K562 (cell line): ENCODE measurements around the gene RANBP3. TPM values are rescaled to one million over a fixed set of nuclear protein-coding genes. Genes with fewer than 3 reads are reported as not detected.
A peak's percentile ranks its signal among the peaks of the same experiment; 100 is the strongest.

Experiments
- HOXB6 ChIP-seq: fragments of 250-450 bp; sonication (Bioruptor Pico); IDR thresholded peaks from 2 replicates; pipeline ENCODE4 v1.5.1; 2022; ENCODE audit warnings: mild to moderate bottlenecking, borderline replicate concordance
- PML ChIP-seq: IDR thresholded peaks from 2 replicates; pipeline ENCODE4 v1.6.1; 2012; ENCODE audit warnings: low read length, inconsistent platforms
- SRSF1 ChIP-seq: fragments of 200-400 bp; formaldehyde crosslinking; IDR thresholded peaks from 2 replicates; pipeline ENCODE4 v1.6.1; 2017; ENCODE audit warnings: mild to moderate bottlenecking, low read depth, low read length, moderate library complexity
- polyA plus RNA-seq, 8 experiments: library from polyadenylated mRNA; depleted of rRNA in 4 of 8; stranded (reverse) in 5 of 8; unstranded in 3 of 8; fragments of >200 nt; fragmentation: Nextera tagmentation in 2 of 8; fragmentation: Illumina TruSeq in 1 of 8; extraction: Ambion mirVana in 2 of 8; extraction: Trizol in 1 of 8; gene quantifications; 2 replicates each; pipeline versions ENCODE4 v1.2.1 to v1.2.3, GENCODE V29; 2011 to 2014; ENCODE audit warnings: inconsistent platforms in 1 of 8, missing spikeins in 1 of 8
- total RNA-seq, 7 experiments: library from RNA; depleted of rRNA in 6 of 7; stranded (reverse); fragments of >200 nt in 6 of 7; fragmentation: Illumina TruSeq in 2 of 7; extraction: Trizol in 2 of 7; gene quantifications; 2 replicates each; pipeline versions ENCODE4 v1.2.1 to v1.2.3, GENCODE V29; 2011 to 2021; ENCODE audit warnings: low replicate concordance in 1 of 7
- TF ChIP-seq, protein P1 (sequence below): fragments of 450-650 bp; IDR thresholded peaks from 2 replicates; pipeline ENCODE4 v1.6.1; 2016; ENCODE audit warnings: mild to moderate bottlenecking, moderate library complexity
- TF ChIP-seq, protein P2 (sequence below): fragments of 150-350 bp; IDR thresholded peaks from 2 replicates; pipeline ENCODE4 v1.6.1; 2014; ENCODE audit warnings: low read depth, mild to moderate bottlenecking, low read length, borderline replicate concordance
- TF ChIP-seq, protein P3 (sequence below): fragments of 450-650 bp; IDR thresholded peaks from 2 replicates; pipeline ENCODE4 v1.7.0; 2016; ENCODE audit warnings: borderline replicate concordance
- TF ChIP-seq, protein P4 (sequence below): IDR thresholded peaks from 2 replicates; pipeline ENCODE4 v1.6.1; 2016; ENCODE audit warnings: missing genetic modification characterization, missing compliant biosample characterization

The RANBP3 gene
- total and polyA plus RNA-seq, 9 of the 15 experiments (the other 6 are each of a cell fraction or from before 2014, with no cell fraction given): 0.90 to 95.1 (median 63.2) TPM

DNA sequence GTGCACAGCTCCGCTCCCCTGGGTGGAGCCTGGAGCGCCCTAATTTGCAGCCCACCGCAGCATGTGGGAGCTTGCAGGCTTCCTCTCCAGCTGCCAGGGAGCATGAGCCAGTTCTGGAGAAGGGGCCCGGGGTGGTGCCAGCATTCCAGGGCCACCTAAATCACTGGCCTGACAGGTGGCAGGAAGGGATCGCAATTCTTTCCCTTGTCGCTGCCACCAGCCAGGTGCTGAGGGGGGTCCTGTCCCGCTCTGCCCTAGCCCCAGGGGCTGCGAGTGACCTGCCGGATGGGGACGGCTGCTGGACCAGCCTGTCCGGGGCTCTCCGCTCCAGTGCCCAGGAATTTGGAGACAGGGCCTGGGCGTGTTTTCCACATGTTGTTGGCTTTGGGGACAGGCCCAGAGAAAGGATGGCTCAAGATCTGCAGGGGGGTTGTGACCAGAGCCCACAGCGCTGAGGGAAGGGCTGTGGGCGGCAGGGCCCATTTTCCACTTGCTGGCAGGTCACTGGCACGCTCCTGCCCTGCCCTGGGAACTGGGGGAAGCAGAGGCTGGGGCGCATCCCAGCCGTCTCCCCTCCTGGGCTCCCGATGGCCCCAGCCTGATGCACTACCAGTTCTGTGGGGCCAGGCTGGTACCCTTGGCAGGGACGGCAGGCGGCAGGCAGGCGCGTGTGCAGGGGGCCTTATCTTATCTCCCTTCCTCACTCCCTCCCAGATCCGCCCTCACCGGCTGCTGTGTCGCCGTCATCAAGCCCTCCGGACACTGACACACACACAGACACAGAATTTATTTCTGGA, 83.8 kb downstream of the RANBP3 start (continued):
- TF ChIP-seq, protein P1, sequence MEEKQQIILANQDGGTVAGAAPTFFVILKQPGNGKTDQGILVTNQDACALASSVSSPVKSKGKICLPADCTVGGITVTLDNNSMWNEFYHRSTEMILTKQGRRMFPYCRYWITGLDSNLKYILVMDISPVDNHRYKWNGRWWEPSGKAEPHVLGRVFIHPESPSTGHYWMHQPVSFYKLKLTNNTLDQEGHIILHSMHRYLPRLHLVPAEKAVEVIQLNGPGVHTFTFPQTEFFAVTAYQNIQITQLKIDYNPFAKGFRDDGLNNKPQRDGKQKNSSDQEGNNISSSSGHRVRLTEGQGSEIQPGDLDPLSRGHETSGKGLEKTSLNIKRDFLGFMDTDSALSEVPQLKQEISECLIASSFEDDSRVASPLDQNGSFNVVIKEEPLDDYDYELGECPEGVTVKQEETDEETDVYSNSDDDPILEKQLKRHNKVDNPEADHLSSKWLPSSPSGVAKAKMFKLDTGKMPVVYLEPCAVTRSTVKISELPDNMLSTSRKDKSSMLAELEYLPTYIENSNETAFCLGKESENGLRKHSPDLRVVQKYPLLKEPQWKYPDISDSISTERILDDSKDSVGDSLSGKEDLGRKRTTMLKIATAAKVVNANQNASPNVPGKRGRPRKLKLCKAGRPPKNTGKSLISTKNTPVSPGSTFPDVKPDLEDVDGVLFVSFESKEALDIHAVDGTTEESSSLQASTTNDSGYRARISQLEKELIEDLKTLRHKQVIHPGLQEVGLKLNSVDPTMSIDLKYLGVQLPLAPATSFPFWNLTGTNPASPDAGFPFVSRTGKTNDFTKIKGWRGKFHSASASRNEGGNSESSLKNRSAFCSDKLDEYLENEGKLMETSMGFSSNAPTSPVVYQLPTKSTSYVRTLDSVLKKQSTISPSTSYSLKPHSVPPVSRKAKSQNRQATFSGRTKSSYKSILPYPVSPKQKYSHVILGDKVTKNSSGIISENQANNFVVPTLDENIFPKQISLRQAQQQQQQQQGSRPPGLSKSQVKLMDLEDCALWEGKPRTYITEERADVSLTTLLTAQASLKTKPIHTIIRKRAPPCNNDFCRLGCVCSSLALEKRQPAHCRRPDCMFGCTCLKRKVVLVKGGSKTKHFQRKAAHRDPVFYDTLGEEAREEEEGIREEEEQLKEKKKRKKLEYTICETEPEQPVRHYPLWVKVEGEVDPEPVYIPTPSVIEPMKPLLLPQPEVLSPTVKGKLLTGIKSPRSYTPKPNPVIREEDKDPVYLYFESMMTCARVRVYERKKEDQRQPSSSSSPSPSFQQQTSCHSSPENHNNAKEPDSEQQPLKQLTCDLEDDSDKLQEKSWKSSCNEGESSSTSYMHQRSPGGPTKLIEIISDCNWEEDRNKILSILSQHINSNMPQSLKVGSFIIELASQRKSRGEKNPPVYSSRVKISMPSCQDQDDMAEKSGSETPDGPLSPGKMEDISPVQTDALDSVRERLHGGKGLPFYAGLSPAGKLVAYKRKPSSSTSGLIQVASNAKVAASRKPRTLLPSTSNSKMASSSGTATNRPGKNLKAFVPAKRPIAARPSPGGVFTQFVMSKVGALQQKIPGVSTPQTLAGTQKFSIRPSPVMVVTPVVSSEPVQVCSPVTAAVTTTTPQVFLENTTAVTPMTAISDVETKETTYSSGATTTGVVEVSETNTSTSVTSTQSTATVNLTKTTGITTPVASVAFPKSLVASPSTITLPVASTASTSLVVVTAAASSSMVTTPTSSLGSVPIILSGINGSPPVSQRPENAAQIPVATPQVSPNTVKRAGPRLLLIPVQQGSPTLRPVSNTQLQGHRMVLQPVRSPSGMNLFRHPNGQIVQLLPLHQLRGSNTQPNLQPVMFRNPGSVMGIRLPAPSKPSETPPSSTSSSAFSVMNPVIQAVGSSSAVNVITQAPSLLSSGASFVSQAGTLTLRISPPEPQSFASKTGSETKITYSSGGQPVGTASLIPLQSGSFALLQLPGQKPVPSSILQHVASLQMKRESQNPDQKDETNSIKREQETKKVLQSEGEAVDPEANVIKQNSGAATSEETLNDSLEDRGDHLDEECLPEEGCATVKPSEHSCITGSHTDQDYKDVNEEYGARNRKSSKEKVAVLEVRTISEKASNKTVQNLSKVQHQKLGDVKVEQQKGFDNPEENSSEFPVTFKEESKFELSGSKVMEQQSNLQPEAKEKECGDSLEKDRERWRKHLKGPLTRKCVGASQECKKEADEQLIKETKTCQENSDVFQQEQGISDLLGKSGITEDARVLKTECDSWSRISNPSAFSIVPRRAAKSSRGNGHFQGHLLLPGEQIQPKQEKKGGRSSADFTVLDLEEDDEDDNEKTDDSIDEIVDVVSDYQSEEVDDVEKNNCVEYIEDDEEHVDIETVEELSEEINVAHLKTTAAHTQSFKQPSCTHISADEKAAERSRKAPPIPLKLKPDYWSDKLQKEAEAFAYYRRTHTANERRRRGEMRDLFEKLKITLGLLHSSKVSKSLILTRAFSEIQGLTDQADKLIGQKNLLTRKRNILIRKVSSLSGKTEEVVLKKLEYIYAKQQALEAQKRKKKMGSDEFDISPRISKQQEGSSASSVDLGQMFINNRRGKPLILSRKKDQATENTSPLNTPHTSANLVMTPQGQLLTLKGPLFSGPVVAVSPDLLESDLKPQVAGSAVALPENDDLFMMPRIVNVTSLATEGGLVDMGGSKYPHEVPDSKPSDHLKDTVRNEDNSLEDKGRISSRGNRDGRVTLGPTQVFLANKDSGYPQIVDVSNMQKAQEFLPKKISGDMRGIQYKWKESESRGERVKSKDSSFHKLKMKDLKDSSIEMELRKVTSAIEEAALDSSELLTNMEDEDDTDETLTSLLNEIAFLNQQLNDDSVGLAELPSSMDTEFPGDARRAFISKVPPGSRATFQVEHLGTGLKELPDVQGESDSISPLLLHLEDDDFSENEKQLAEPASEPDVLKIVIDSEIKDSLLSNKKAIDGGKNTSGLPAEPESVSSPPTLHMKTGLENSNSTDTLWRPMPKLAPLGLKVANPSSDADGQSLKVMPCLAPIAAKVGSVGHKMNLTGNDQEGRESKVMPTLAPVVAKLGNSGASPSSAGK: no peak
- TF ChIP-seq, protein P2, sequence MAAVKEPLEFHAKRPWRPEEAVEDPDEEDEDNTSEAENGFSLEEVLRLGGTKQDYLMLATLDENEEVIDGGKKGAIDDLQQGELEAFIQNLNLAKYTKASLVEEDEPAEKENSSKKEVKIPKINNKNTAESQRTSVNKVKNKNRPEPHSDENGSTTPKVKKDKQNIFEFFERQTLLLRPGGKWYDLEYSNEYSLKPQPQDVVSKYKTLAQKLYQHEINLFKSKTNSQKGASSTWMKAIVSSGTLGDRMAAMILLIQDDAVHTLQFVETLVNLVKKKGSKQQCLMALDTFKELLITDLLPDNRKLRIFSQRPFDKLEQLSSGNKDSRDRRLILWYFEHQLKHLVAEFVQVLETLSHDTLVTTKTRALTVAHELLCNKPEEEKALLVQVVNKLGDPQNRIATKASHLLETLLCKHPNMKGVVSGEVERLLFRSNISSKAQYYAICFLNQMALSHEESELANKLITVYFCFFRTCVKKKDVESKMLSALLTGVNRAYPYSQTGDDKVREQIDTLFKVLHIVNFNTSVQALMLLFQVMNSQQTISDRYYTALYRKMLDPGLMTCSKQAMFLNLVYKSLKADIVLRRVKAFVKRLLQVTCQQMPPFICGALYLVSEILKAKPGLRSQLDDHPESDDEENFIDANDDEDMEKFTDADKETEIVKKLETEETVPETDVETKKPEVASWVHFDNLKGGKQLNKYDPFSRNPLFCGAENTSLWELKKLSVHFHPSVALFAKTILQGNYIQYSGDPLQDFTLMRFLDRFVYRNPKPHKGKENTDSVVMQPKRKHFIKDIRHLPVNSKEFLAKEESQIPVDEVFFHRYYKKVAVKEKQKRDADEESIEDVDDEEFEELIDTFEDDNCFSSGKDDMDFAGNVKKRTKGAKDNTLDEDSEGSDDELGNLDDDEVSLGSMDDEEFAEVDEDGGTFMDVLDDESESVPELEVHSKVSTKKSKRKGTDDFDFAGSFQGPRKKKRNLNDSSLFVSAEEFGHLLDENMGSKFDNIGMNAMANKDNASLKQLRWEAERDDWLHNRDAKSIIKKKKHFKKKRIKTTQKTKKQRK: no peak
- TF ChIP-seq, protein P3, sequence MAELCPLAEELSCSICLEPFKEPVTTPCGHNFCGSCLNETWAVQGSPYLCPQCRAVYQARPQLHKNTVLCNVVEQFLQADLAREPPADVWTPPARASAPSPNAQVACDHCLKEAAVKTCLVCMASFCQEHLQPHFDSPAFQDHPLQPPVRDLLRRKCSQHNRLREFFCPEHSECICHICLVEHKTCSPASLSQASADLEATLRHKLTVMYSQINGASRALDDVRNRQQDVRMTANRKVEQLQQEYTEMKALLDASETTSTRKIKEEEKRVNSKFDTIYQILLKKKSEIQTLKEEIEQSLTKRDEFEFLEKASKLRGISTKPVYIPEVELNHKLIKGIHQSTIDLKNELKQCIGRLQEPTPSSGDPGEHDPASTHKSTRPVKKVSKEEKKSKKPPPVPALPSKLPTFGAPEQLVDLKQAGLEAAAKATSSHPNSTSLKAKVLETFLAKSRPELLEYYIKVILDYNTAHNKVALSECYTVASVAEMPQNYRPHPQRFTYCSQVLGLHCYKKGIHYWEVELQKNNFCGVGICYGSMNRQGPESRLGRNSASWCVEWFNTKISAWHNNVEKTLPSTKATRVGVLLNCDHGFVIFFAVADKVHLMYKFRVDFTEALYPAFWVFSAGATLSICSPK: no peak
- TF ChIP-seq, protein P4, sequence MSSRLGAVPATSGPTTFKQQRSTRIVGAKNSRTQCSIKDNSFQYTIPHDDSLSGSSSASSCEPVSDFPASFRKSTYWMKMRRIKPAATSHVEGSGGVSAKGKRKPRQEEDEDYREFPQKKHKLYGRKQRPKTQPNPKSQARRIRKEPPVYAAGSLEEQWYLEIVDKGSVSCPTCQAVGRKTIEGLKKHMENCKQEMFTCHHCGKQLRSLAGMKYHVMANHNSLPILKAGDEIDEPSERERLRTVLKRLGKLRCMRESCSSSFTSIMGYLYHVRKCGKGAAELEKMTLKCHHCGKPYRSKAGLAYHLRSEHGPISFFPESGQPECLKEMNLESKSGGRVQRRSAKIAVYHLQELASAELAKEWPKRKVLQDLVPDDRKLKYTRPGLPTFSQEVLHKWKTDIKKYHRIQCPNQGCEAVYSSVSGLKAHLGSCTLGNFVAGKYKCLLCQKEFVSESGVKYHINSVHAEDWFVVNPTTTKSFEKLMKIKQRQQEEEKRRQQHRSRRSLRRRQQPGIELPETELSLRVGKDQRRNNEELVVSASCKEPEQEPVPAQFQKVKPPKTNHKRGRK (tag): no peak
- TF ChIP-seq HOXB6 (CRISPR knock-in tag) (no peak), SRSF1 (no peak), PML (0 out of 2 replicates have a peak, but pooled peaks have one; percentile 25)
